ENCODE measurements around the gene SYT12. TPM values are rescaled to one million over a fixed set of nuclear protein-coding genes. Genes with fewer than 3 reads are reported as not detected.

SYT12 gene
- total and polyA plus RNA-seq, 2 of the 13 experiments (the other 11 are each of a cell fraction or from before 2014, with no cell fraction given): 0.01 to 0.02 TPM

- POLR2A ChIA-PET: no interaction called here
- TF ChIP-seq ZBTB3 (CRISPR knock-in tag; IDR thresholded peaks at IDR 0.05; ENCODE audit: borderline replicate concordance, low read depth): no peak
- TF ChIP-seq KDM5B (CRISPR knock-in tag; IDR thresholded peaks at IDR 0.05; ENCODE audit: borderline replicate concordance): no peak
- no peak for TF ChIP-seq ZNF609 (CRISPR knock-in tag; IDR thresholded peaks at IDR 0.05; ENCODE audit: borderline replicate concordance)
- no peak for TF ChIP-seq SSRP1 (CRISPR knock-in tag; IDR thresholded peaks at IDR 0.05)
- TF ChIP-seq ZNF407 (CRISPR knock-in tag; IDR thresholded peaks at IDR 0.05; ENCODE audit: not compliant biosample characterization): no peak
- TF ChIP-seq SP140L (CRISPR knock-in tag; IDR thresholded peaks at IDR 0.05; ENCODE audit: borderline replicate concordance): no peak
- no peak for TF ChIP-seq ZNF639 (CRISPR knock-in tag; conservative IDR thresholded peaks at IDR 0.05)
- no peak for TF ChIP-seq NRL (CRISPR knock-in tag; IDR thresholded peaks at IDR 0.05; ENCODE audit: borderline replicate concordance)
- TF ChIP-seq GATA4 (IDR thresholded peaks at IDR 0.05; ENCODE audit: borderline replicate concordance, low read depth): no peak
Observed at GRCh38 chr11:67024966-67025365, 2.0 kb downstream of the SYT12 start.

More at GRCh38 chr11:67024966-67025365, 2.0 kb downstream of the SYT12 start:
- Histone ChIP-seq H3K27ac (ENCODE audit: extremely low read length, insufficient read depth, low read length) (no peak overlapping the region), H2AFZ (ENCODE audit: low read length) (no peak overlapping the region), H3K4me2 (ENCODE audit: low read depth, low read length) (no peak overlapping the region), H3K4me1 (ENCODE audit: insufficient read depth, low read length) (peaks cover 18% of the 10 kb centered on the region), H3K36me3 (replicated peaks in 1 of 2; ENCODE audit: control insufficient read depth in 1 of 2, insufficient read depth in 2 of 2, low read length in 2 of 2) (no peaks in the 10 kb centered on the region), H4K20me1 (ENCODE audit: insufficient read depth, low read length) (0 out of 2 replicates have a peak, but pooled peaks cover 4% of the 10 kb centered on the region), H3K4me3 (replicated peaks in 1 of 3; ENCODE audit: insufficient read depth in 1 of 3, low read depth in 2 of 3, low read length in 3 of 3) (no peak overlapping the region), H3K9me3 (ENCODE audit: low read length) (no peaks in the 10 kb centered on the region), H3K27me3 (ENCODE audit: control insufficient read depth in 1 of 2, insufficient read depth in 2 of 2, low read length in 2 of 2) (peaks cover 12 to 45% of the 10 kb centered on the region in 2 experiments; a peak in 4 of 5 replicates), H3K9ac (ENCODE audit: insufficient read depth, low read depth, low read length) (no peak overlapping the region), H3K79me2 (ENCODE audit: insufficient read depth, low read length) (no peaks in the 10 kb centered on the region)
- DNase-seq (ENCODE audit: low spot score) (no peak), FAIRE-seq (no peak), ATAC-seq (no peak)
- in situ Hi-C loops (cut with HindIII; ENCODE audit: extremely low pct_ligation_motif_present, low pct_unique_long_range_greater_than_20kb): no loop called here
- WGBS (ENCODE audit: low lambda C conversion rate): 50% methylated on average over 1 of the region's 1 CpG
- intact Hi-C loops (cut with micrococcal nuclease; ENCODE audit: unreplicated experiment): no loop called here
- CTCF ChIA-PET (ENCODE audit: low intra/inter-chr PET ratio, low total read pairs): no interaction called here
- BruUV-seq (replicated peaks): no TSS peak

Measured in HepG2 (cell line).